Panc1 (cell line): ENCODE data around the gene PRR5L. TPM values are rescaled to one million over a fixed set of nuclear protein-coding genes. Genes with fewer than 3 reads are reported as not detected.

ENCODE experiments used
- ATAC-seq: fragments of 200-7000 bp; cut with Tn5 transposase; 2 replicates; pipeline ENCODE4 v1.9.1; 2020; ENCODE audit warnings: mild to moderate bottlenecking, moderate library complexity
- BruUV-seq: library from RNA; stranded (reverse); fragments of 400-500 nt; replicated peaks from 2 replicates; lab custom pipeline; 2021; lab: Mats Ljungman, UMichigan
- CTCF ChIA-PET: fragments of 300-600 bp; sonication (Branson Sonifier 250); formaldehyde crosslinking; loops from one replicate; lab custom pipeline; 2022; ENCODE audit warnings: antibody characterized with exemption; lab: Charles Lee
- POLR2A ChIA-PET: fragments of 300-600 bp; sonication (Branson Sonifier 250); formaldehyde crosslinking; loops from one replicate; lab custom pipeline; 2022; ENCODE audit warnings: antibody characterized with exemption; lab: Charles Lee
- DNase-seq: peaks from one replicate; pipeline ENCODE4 v3.0.0-alpha.2; 2010; ENCODE audit warnings: low read depth, low spot score
- H3K27ac ChIP-seq: 2 replicates; pipeline ENCODE4 v1.5.1; 2011; ENCODE audit warnings: mild to moderate bottlenecking, low read length, inconsistent platforms
- H3K27me3 ChIP-seq: fragments of 200-500 bp; sonication (Bioruptor generic); 2 replicates; pipeline ENCODE4 v1.6.0; 2014; ENCODE audit warnings: low read length, inconsistent platforms; ENCODE audit not compliant: control insufficient read depth, insufficient read depth
- H3K36me3 ChIP-seq: fragments of 200-500 bp; sonication (Bioruptor generic); 2 replicates; pipeline ENCODE4 v1.5.1; 2014; ENCODE audit warnings: inconsistent platforms, mild to moderate bottlenecking, low read length, moderate library complexity; ENCODE audit not compliant: control insufficient read depth, insufficient read depth
- H3K4me1 ChIP-seq: 2 replicates; pipeline ENCODE4 v1.5.1; 2011; ENCODE audit warnings: inconsistent platforms, mild to moderate bottlenecking, low read length, moderate library complexity; ENCODE audit not compliant: control insufficient read depth, insufficient read depth
- H3K4me3 ChIP-seq, 2 experiments: 2 replicates each; pipeline ENCODE4 v1.5.1; 2011 to 2012; ENCODE audit warnings: low read depth in 2 of 2, low read length in 2 of 2, mild to moderate bottlenecking in 2 of 2, inconsistent platforms in 1 of 2, moderate library complexity in 1 of 2
- H3K9me3 ChIP-seq: fragments of 200-500 bp; sonication (Bioruptor generic); 2 replicates; pipeline ENCODE4 v1.5.1; 2014; ENCODE audit warnings: low read depth, mild to moderate bottlenecking, inconsistent platforms, low read length, moderate library complexity; ENCODE audit not compliant: control insufficient read depth, insufficient read depth
- CTCF ChIP-seq: fragments of 450-650 bp; IDR thresholded peaks from 2 replicates; pipeline ENCODE4 v1.5.1; 2017; ENCODE audit warnings: mild to moderate bottlenecking
- POLR2AphosphoS5 ChIP-seq: IDR thresholded peaks from 2 replicates; pipeline ENCODE4 v1.6.1; 2012; ENCODE audit warnings: mild to moderate bottlenecking, low read depth, low read length, moderate library complexity
- REST ChIP-seq, 2 experiments: IDR thresholded peaks; 2 replicates each; pipeline ENCODE4 v1.6.1; 2011 to 2012; ENCODE audit warnings: low read depth in 2 of 2, control low read depth in 1 of 2, low read length in 1 of 2, mild to moderate bottlenecking in 1 of 2, moderate library complexity in 1 of 2; ENCODE audit not compliant: insufficient read depth in 1 of 2
- SIN3A ChIP-seq: IDR thresholded peaks from 2 replicates; pipeline ENCODE4 v1.6.1; 2012; ENCODE audit warnings: low read depth, mild to moderate bottlenecking, low read length, moderate library complexity, borderline replicate concordance; ENCODE audit not compliant: insufficient read depth
- TCF7L2 ChIP-seq: IDR thresholded peaks from 2 replicates; pipeline ENCODE4 v1.6.1; 2011; ENCODE audit warnings: mild to moderate bottlenecking, low read depth, low read length, inconsistent platforms
- in situ Hi-C: cut with HindIII; loops from 2 replicates; pipeline ENCODE4 v1.10.0; 2016; ENCODE audit warnings: low sequenced_read_pairs, low pct_unique_long_range_greater_than_20kb
- intact Hi-C: fragments of 100-400 bp; cut with micrococcal nuclease; formaldehyde crosslinking; loops from one replicate; pipeline ENCODE4 v1.10.0; 2022; ENCODE audit not compliant: unreplicated experiment
- total RNA-seq: library from RNA; stranded (reverse); gene quantifications from one replicate; pipeline ENCODE4 v1.2.1, GENCODE V29; 2021; ENCODE audit not compliant: unreplicated experiment

Gene PRR5L
- total RNA-seq, 1 experiment from 2014 or later: 0.36 TPM

GRCh38 chr11:36409152-36409816 is 113.2 kb downstream of the PRR5L start:
- H3K27ac ChIP-seq: no peak overlapping the region
- peaks cover 4% of the 10 kb centered on the region for H3K27me3 ChIP-seq
- no TSS peak for BruUV-seq
- H3K9me3 ChIP-seq: no peaks in the 10 kb centered on the region
- H3K36me3 ChIP-seq: no peaks in the 10 kb centered on the region
- in situ Hi-C loops (no loop called here), intact Hi-C loops (no loop called here)
- H3K4me3 ChIP-seq: no peak overlapping the region
- H3K4me1 ChIP-seq: no peaks in the 10 kb centered on the region
- ChIA-PET CTCF (no interaction called here), POLR2A (no interaction called here)
- DNase-seq (no peak), ATAC-seq (no peak)
- TF ChIP-seq CTCF: no peak

- TF ChIP-seq POLR2AphosphoS5 (no peak), SIN3A (no peak), CTCF (no peak), REST (IDR thresholded peaks at IDR 0.05; ENCODE audit: insufficient read depth in 1 of 2, low read depth in 2 of 2, low read length in 1 of 2) (no peak), TCF7L2 (no peak)
- ATAC-seq (no peak), DNase-seq (no peak)
- BruUV-seq: no TSS peak
- Histone ChIP-seq H3K36me3 (no peaks in the 10 kb centered on the region), H3K27ac (no peak overlapping the region), H3K9me3 (no peaks in the 10 kb centered on the region), H3K4me1 (no peaks in the 10 kb centered on the region), H3K27me3 (peaks cover 4% of the 10 kb centered on the region), H3K4me3 (no peak overlapping the region)
- in situ Hi-C loops: no loop called here
- intact Hi-C loops: no loop called here
- POLR2A ChIA-PET: no interaction called here
- CTCF ChIA-PET: no interaction called here
These were observed 115.1 kb downstream of the PRR5L start for GRCh38 chr11:36411202-36411640.
